GM21528 (cell line): ENCODE measurements around the gene MSMP.

Experiments
- ATAC-seq: cut with Tn5 transposase; IDR thresholded peaks from one replicate; pipeline ENCODE4 v1.9.1; 2021; ENCODE audit warnings: mild to moderate bottlenecking, moderate library complexity; ENCODE audit not compliant: unreplicated experiment, low FRiP score

MSMP gene

GRCh38 chr9:35726931-35727330 lies 27.1 kb downstream of the MSMP start:
- no peak for ATAC-seq

GRCh38 chr9:35725362-35725761 lies 28.7 kb downstream of the MSMP start:
- ATAC-seq = no peak

DNA sequence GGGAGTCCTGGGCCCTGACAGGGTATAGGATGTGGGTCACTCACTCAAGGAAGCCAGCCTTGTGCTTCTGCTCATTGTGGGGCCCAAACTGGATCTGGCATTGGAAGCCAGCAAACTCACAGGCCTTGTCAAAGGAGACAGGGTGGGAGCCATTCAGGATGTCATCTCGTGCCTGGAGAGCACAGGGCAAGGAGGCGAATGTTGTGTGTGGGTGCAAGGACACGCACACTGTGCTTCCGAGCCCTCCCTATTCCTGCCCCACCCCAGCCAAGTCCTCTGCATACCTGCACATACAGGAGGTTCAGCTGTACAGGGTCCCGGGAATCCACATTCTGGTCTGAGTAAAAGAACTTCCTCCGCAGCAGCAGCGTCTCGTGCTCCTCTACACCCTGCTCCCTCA lies 30.2 kb downstream of the MSMP start:
- no peak for ATAC-seq

DNA sequence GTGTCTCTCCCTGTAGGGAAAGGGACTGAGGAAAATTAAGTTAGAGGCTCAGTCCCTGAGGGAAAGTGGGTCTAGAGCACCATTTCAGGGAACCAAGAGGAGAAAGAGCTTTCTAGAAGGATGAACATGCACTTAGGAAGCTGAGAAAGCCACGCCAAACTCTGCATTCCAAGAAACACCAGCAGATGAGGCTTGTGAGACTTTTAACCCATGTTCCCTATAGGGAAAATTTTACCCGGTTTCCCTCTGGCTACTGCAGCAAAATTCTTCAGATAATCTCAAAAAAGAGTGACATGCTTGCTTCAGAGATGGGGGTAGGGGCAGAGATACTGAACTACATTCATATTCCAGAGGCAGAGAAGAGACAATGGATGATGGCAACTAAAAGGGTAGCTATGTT lies 30.6 kb downstream of the MSMP start:
- ATAC-seq = no peak

DNA sequence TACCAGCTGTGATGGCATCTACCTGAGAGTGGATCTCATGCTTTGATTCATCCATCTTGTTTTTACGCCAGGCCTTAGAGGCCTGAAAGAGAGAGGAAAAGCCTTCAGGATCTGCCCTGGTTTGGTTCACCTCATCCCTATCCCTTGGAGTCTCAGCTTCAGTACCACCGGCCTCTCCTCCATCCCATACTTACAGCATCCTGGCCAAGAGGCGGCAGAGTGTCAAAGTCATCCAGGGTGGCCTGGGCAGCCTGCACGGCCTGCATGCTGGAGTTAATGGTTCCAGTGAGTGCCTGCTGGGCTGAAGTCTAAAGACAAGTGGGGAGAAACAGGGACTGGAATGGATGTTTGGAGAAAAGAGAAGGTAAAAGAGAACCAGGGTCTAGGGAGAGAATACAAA lies 34.5 kb downstream of the MSMP start:
- ATAC-seq = no peak

GRCh38 chr9:35718721-35719511 lies 35.2 kb downstream of the MSMP start:
- ATAC-seq = no peak

DNA sequence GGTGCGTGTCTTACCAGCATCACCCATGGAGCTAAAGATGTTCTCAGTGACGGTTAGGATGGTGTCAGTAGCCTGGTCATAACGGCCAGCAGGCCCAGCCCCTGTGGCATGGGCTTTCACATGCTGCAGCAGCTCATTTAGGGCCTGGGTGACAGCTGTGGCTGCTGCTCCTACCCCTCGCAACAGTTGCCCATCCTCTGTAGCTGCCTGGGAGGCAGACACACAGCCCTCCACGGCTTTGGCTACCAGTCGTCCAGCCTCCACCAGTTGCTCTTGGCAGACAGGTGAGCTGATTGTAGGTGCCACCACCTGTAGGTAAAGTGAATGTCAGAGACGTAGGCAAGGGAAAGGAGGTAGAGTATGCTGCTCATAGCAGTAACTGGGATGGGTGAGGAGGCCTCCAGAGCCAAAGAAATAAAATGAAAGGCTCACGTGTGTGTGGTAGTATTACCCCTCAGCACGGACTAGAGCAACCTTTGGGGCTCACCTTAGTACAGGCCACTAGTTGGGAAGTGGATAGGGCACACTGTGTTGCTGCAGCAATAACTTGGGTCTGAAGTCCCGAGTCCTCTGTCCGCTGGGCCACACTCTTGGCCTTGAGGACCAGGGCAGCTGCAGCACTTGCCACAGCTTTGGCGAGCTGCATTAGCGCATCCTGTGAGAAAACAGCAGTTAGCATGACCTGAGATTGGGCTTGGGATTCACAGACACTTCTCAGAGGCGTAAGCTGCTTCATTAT lies 36.8 kb downstream of the MSMP start:
- ATAC-seq = no peak

DNA sequence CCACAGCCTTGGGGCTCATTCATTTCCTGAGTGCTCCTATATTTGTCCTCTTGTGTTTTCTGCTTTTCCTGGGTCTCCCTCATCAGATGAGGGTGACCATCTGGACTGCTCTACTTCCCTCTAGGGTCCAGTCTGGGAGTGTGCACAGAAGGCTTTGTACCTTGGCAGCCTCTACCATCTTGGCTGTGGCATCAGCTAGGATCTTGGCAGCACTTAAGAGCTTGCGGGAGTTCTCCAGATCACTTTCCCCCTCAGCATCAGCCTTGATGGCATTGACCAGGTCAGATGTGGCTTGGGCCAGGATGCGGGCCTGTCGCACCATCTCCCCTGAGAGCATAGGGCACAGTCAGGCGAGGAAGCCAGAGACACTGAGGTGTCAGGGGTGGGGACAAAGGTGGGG lies 37.8 kb downstream of the MSMP start:
- no peak for ATAC-seq

GRCh38 chr9:35714579-35715252 lies 39.4 kb downstream of the MSMP start:
- no peak for ATAC-seq

- no peak for ATAC-seq
These were observed 40.0 kb downstream of the MSMP start for GRCh38 chr9:35714123-35714522.

DNA sequence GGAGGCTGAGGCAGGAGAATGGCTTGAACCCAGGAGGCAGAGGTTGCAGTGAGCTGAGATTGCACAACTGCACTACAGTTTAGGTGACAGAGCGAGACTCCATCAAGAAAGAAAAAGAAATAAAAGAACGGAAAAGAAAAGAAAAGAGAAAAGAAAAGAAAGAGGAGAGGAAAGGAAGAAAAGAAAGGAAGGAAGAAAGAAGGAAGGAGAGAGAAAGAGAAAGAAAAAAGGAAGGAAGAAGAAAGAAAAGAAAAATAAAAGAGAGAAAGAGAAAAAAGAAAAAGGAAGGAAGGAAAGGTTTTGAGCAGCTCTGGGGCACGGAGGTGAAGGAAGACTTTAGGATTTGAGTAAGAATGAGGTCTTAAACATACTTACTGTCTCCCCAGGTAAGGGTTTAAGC lies 40.5 kb downstream of the MSMP start:
- no peak for ATAC-seq

DNA sequence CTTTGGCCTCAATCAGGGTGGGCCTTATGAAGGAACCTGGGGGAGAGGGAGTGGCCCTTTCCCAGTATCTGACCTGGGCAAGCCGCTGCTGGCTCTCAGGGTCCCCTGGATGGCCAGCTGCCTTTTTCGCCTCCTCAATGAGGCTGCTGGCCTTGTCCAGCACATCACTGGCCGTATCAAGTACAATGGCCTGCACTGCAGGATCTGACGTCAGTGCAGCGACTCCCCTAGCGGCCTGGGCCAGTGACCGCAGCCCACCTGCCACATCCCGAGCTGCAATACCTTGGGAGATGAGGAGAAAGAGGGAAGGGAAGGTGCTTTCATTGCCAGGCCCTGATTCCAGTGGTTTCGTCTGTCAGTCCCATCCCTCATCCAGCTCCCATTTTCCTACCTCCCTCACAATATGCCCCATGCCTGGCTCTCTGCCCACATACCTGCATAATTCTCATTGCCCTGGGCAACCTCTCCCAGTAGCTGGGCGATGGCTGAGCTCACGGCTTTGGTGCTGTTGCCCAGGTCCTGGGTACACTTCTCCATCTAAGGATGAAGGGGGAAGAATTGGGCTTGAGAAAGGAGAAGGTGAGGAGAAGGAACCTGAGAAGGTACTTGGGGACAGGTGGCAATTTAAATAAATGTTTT lies 41.2 kb downstream of the MSMP start:
- ATAC-seq = no peak

- ATAC-seq = no peak
These were observed 42.3 kb downstream of the MSMP start for GRCh38 chr9:35711501-35712428.

GRCh38 chr9:35710818-35711500 lies 43.1 kb downstream of the MSMP start:
- no peak for ATAC-seq

- no peak for ATAC-seq
These were observed 45.9 kb downstream of the MSMP start for GRCh38 chr9:35708146-35708545.

DNA sequence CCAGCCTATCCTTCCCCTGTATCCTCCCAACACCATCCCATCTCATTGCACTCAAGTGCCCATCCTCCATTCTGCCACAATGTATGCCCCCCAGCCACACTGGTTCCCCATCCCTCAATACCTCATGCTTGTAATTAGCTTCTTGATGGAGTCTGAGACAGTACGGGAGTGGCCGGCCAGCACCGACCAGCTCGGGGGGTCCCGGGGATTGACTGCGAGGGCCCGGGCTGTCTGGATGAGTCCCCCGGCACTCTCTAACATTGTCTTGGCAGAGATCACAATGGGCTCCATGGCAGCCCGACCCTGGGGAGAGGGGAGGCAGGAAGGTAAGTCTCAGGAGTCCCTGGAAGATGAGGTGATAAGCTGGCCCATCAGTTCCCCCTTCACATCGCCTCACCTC lies 47.1 kb downstream of the MSMP start:
- ATAC-seq = no peak

- no peak for ATAC-seq
These were observed 48.1 kb downstream of the MSMP start for GRCh38 chr9:35705836-35706430.

GRCh38 chr9:35705372-35705771 lies 48.7 kb downstream of the MSMP start:
- no peak for ATAC-seq
